Mammary epithelial cell (primary cell): ENCODE measurements around the gene SLC45A2.

Source experiments
- CTCF ChIP-seq, 2 donors: IDR thresholded peaks in 1 of 2; conservative IDR thresholded peaks in 1 of 2; 2 replicates each; pipeline ENCODE4 v1.5.1; 2011 to 2012; ENCODE audit warnings: inconsistent platforms in 2 of 2, low read length in 2 of 2, mild to moderate bottlenecking in 2 of 2, control low read depth in 1 of 2, low read depth in 1 of 2; ENCODE audit not compliant: insufficient read depth in 1 of 2; ENCODE audit errors: extremely low read depth in 1 of 2
- EZH2 ChIP-seq: IDR thresholded peaks from 2 replicates; pipeline ENCODE4 v1.6.1; 2012; ENCODE audit warnings: low read length, inconsistent platforms, borderline replicate concordance

GRCh38 chr5:33978306-33978705, 6.2 kb downstream of the SLC45A2 start:
- TF ChIP-seq EZH2 = no peak
- no peak for TF ChIP-seq CTCF (conservative IDR thresholded peaks at IDR 0.05 in 1 of 2, IDR thresholded peaks at IDR 0.05 in 1 of 2; ENCODE audit: extremely low read depth in 1 of 2, insufficient read depth in 1 of 2, low read depth in 1 of 2, low read length in 2 of 2)
